Suppressor macrophage (primary cell): ENCODE data around the gene CRACR2B.

Source experiments
- DNase-seq, 4 experiments: peaks; one replicate each; pipeline ENCODE4 v3.0.0-alpha.2; 2020 to 2022

CRACR2B gene

GRCh38 chr11:811446-812245 is 16.1 kb upstream of the CRACR2B start:
- DNase-seq: peak in 2 of 4 experiments; percentile 39 to 47

DNA sequence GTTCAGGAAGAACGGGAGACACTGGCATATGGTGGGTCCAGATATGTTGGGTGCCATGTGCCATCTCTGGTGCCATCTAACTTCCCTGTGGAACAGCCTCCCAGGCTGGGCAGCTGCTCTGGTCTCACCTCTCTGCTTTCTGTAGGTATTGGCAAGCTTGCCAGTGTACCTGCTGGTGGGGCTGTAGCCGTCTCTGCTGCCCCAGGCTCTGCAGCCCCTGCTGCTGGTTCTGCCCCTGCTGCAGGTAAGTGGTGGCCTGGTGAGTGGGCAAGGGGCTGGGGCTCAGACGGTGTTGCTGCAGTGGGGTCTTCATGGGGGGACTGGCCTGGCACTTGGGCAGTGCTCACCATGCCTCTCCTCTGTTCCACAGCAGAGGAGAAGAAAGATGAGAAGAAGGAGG is 15.3 kb upstream of the CRACR2B start:
- no peak for DNase-seq

GRCh38 chr11:813072-813455 is 14.7 kb upstream of the CRACR2B start:
- no peak for DNase-seq

- no peak for DNase-seq
Observed at GRCh38 chr11:813456-814096, 14.1 kb upstream of the CRACR2B start.

GRCh38 chr11:815675-816432 is 11.9 kb upstream of the CRACR2B start:
- DNase-seq: no peak

DNA sequence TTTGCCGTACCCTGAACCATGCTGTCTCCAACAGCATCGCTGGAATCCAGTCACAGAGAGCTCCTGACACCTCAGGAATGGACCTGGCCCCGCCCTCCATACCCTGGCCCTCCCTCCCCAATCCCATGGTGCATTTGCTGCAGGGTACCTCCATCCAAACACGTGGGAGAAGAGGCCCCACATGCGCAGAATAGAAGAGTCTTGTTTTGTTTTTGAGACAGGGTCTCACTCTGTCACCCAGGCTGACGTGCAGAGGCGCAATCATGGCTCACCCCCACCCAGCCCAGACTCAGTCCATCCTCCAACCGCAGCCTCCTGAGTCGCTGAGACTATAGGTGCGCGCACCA is 11.3 kb upstream of the CRACR2B start:
- DNase-seq: no peak

- peak in 1 of 4 experiments; percentile 34 for DNase-seq
Observed at GRCh38 chr11:818396-819128, 9.2 kb upstream of the CRACR2B start, which contains the start of gene PNPLA2. TSS of gene PNPLA2 (plus strand) at chr11:818914. CDS start at chr11:819719, 805 bp downstream.

DNA sequence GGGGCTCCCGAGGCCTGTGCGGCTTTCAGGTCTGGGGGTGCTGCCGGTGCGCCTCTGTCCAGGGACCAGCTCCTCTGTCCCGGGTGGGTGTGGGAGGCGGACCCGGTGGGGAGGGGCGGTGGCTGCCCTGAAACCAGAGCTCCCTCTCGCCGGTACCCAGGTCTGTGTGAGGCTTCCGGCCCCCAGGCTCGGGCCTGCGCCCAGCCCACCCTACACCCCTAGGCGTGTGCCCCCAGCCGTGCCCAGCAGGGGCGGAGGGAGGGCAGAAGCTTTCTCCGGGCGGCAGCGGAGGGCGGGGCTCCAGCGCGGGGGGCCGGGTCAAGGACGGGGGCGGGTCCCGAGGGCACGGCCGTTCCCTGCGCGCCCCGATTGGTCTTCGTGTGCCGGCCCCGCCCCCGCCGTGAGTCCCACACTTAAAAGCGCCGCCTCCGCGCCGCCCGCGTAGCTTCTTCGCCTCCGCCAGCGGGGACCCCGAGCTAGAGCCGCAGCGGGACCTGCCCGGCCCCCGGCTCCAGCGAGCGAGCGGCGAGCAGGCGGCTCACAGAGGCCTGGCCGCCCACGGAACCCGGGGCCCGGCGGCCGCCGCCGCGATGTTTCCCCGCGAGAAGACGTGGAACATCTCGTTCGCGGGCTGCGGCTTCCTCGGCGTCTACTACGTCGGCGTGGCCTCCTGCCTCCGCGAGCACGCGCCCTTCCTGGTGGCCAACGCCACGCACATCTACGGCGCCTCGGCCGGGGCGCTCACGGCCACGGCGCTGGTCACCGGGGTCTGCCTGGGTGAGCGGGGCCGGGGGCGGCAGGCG is 8.4 kb upstream of the CRACR2B start:
- DNase-seq: peak; percentile 93 to 98 (median 96)

- peak; percentile 82 to 95 (median 88) for DNase-seq
Observed at GRCh38 chr11:819943-820649, 7.6 kb upstream of the CRACR2B start.

DNA sequence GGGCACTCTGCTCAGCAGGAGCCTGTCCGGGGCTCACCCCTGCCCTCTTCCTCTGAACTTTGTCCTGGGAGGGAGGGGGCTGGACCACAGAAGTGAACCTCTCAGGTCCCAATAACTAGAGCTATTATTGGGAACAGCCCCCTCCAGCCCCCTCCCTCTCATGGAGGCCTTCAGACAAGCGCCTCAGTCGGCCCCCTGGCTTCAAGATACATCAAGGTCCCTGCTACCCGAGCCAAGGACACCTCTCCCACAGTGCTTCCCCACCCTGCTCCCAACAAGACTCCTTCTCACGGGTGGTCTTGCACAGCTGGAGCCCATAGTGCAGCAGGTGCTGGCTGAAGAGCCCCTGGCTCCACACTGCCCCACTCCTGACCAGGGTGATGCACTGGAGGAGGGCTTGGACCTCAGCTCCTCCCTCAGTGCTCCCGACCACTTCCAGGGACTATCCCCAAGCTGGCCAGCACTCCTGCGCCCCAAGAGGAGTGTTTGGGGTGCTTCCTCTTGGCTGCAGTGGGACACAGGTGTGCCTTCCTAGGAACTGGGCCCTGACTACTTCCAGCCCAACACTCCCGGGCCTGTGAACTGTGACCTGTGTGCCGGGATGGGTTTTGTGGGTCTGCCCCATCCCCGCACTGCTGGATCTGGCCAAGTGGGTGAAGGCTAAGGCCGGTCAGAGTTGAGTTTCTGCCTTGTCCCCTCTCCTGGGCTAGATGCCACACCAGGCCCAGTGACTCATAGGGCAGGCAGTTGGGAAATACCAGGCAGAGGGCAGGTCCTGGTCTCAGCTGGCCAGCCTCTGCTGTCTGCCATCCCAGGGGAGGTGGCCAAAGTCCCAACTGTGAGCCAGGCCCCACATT is 6.8 kb upstream of the CRACR2B start:
- DNase-seq: peak; percentile 81 to 90 (median 88)

- peak; percentile 62 to 82 (median 77) for DNase-seq
Observed at GRCh38 chr11:821512-822371, 6.0 kb upstream of the CRACR2B start.

GRCh38 chr11:823441-824291 is 4.1 kb upstream of the CRACR2B start:
- DNase-seq: no peak

DNA sequence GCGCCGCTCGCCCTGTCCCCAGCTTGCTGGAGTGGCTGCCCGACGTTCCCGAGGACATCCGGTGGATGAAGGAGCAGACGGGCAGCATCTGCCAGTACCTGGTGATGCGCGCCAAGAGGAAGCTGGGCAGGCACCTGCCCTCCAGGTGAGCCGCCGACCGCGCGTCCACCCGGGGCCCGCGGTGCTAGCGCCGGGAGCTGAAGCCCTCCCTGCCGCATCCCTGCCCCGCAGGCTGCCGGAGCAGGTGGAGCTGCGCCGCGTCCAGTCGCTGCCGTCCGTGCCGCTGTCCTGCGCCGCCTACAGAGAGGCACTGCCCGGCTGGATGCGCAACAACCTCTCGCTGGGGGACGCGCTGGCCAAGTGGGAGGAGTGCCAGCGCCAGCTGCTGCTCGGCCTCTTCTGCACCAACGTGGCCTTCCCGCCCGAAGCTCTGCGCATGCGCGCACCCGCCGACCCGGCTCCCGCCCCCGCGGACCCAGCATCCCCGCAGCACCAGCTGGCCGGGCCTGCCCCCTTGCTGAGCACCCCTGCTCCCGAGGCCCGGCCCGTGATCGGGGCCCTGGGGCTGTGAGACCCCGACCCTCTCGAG is 3.3 kb upstream of the CRACR2B start:
- no peak for DNase-seq

DNA sequence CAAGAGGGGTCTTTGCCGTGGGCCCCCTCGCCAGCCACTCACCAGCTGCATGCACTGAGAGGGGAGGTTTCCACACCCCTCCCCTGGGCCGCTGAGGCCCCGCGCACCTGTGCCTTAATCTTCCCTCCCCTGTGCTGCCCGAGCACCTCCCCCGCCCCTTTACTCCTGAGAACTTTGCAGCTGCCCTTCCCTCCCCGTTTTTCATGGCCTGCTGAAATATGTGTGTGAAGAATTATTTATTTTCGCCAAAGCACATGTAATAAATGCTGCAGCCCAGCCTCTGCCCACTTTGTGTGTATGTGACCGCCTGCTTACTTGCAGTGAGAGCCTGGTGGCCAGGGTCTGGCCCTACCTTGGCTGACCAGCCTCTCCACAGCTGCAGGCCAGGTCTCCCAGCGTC is 2.8 kb upstream of the CRACR2B start:
- no peak for DNase-seq

- DNase-seq: no peak
Observed at GRCh38 chr11:825366-826226, 2.1 kb upstream of the CRACR2B start.

DNA sequence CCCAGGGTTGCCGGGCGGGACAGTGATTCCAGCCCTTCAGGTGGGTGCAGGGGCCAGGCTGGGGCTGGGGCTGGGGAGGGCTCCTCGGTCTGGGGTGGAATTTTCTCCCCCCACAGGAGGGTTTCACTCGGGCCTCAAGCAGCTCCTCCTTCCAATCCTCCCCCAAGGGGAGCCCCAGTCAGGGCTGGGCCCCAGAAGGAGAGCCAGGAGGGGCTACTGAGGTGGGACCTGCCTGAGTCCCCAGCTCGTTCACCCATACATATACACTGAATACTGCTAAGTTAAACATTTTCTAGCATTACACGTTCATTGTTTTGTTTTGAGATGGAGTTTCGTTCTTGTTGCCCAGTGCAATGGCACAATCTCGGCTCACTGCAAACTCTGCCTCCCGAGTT is 1.5 kb upstream of the CRACR2B start:
- DNase-seq: no peak

GRCh38 chr11:826836-827145 is 928 bp upstream of the CRACR2B start:
- DNase-seq: no peak
